HCT116 (cell line): Measurements from ENCODE around the gene IFNGR2. TPM values are rescaled to one million over a fixed set of nuclear protein-coding genes. Genes with fewer than 3 reads are reported as not detected.

Experiments used
- ATAC-seq: fragments of 200-7000 bp; cut with Tn5 transposase; 2 replicates; pipeline ENCODE4 v1.9.1; 2020; ENCODE audit warnings: mild to moderate bottlenecking, moderate library complexity
- BruUV-seq: library from RNA; stranded (reverse); fragments of 400-500 nt; replicated peaks from 2 replicates; lab custom pipeline; 2021; lab: Mats Ljungman, UMichigan
- CTCF ChIA-PET: fragments of 300-600 bp; sonication (Branson Sonifier 250); formaldehyde crosslinking; loops from one replicate; lab custom pipeline; 2021; ENCODE audit warnings: antibody characterized with exemption; lab: Charles Lee
- POLR2A ChIA-PET: fragments of 300-600, 350-600 bp; sonication (Branson Sonifier 250); formaldehyde crosslinking; loops from one replicate; lab custom pipeline; 2021; ENCODE audit warnings: antibody characterized with exemption; lab: Charles Lee
- RAD21 ChIA-PET, 2 experiments: fragments of 300-600 bp; sonication (Branson Sonifier 250); formaldehyde crosslinking; loops; one replicate each; lab custom pipeline; 2023; ENCODE audit warnings: low total read pairs in 2 of 2; ENCODE audit not compliant: uncharacterized antibody in 2 of 2, unreplicated experiment in 2 of 2, low non-redundant PET in 1 of 2; lab: Charles Lee
- DNase-seq: peaks from one replicate; pipeline ENCODE4 v3.0.0-alpha.2; 2010; ENCODE audit warnings: low read depth, low spot score
- H2AFZ ChIP-seq: fragments of 200-600 bp; shearing (Covaris generic), sonication (generic); 2 replicates; pipeline ENCODE4 v1.6.1; 2017; ENCODE audit warnings: low read depth, mixed run types, mixed read lengths, antibody characterized with exemption, low read length; ENCODE audit not compliant: poor library complexity, severe bottlenecking
- H3K27ac ChIP-seq: 2 replicates; pipeline ENCODE4 v1.5.1; 2012; ENCODE audit warnings: low read depth, low read length
- H3K27me3 ChIP-seq: fragments of 200-600 bp; sonication (generic); 2 replicates; pipeline ENCODE4 v1.6.1; 2016; ENCODE audit warnings: mixed run types, low read length, mixed read lengths; ENCODE audit not compliant: insufficient read depth
- H3K36me3 ChIP-seq, 2 experiments: fragments of 200-500 bp in 1 of 2; fragments of 200-600 bp in 1 of 2; sonication (Bioruptor generic) in 1 of 2; sonication (generic) in 1 of 2; 2 replicates each; pipeline versions ENCODE4 v1.5.1 to v1.6.1; 2014 to 2016; ENCODE audit warnings: low read length in 2 of 2, inconsistent platforms in 1 of 2, mixed read lengths in 1 of 2, mixed run types in 1 of 2; ENCODE audit not compliant: insufficient read depth in 2 of 2, control insufficient read depth in 1 of 2
- H3K4me1 ChIP-seq, 2 experiments: fragments of 200-600 bp in 1 of 2; sonication (generic) in 1 of 2; 2 replicates each; pipeline versions ENCODE4 v1.5.1 to v1.6.1; 2012 to 2017; ENCODE audit warnings: low read length in 2 of 2, inconsistent platforms in 1 of 2, mild to moderate bottlenecking in 1 of 2, mixed read lengths in 1 of 2, mixed run types in 1 of 2, moderate library complexity in 1 of 2; ENCODE audit not compliant: insufficient read depth in 2 of 2, control insufficient read depth in 1 of 2
- H3K4me2 ChIP-seq: fragments of 200-600 bp; sonication (generic); 2 replicates; pipeline ENCODE4 v1.6.1; 2017; ENCODE audit warnings: mixed run types, low read length, mixed read lengths
- H3K4me3 ChIP-seq, 2 experiments: fragments of 200-600 bp in 1 of 2; sonication (generic) in 1 of 2; replicated peaks in 1 of 2; 2 replicates each; pipeline ENCODE4 v1.5.1; 2011 to 2016; ENCODE audit warnings: low read length in 2 of 2, control low read depth in 1 of 2, low read depth in 1 of 2, mild to moderate bottlenecking in 1 of 2, mixed read lengths in 1 of 2, mixed run types in 1 of 2
- H3K79me2 ChIP-seq: fragments of 200-600 bp; sonication (generic); 2 replicates; pipeline ENCODE4 v1.6.1; 2017; ENCODE audit warnings: mild to moderate bottlenecking, mixed run types, low read length, moderate library complexity, mixed read lengths; ENCODE audit not compliant: insufficient read depth
- H3K9ac ChIP-seq: fragments of 200-600 bp; sonication (generic); 2 replicates; pipeline ENCODE4 v1.6.1; 2016; ENCODE audit warnings: low read length, mixed read lengths
- H3K9me2 ChIP-seq: fragments of 200-600 bp; sonication (generic), shearing (Covaris generic); 2 replicates; pipeline ENCODE4 v1.6.1; 2017; ENCODE audit warnings: mixed run types, mild to moderate bottlenecking, moderate library complexity; ENCODE audit not compliant: insufficient read depth
- H3K9me3 ChIP-seq, 2 experiments: fragments of 200-500 bp in 1 of 2; fragments of 200-600 bp in 1 of 2; sonication (Bioruptor generic) in 1 of 2; sonication (generic) in 1 of 2; 2 replicates each; pipeline ENCODE4 v1.6.1; 2014 to 2017; ENCODE audit warnings: low read length in 2 of 2, mixed read lengths in 2 of 2, inconsistent platforms in 1 of 2, low read depth in 1 of 2, mild to moderate bottlenecking in 1 of 2, mixed run types in 1 of 2, moderate library complexity in 1 of 2; ENCODE audit not compliant: control insufficient read depth in 1 of 2, insufficient read depth in 1 of 2
- H4K20me1 ChIP-seq: fragments of 200-600 bp; sonication (generic), shearing (Covaris generic); 2 replicates; pipeline ENCODE4 v1.6.1; 2017; ENCODE audit warnings: mixed run types, mild to moderate bottlenecking, moderate library complexity; ENCODE audit not compliant: insufficient read depth
- EGR1 ChIP-seq: IDR thresholded peaks from 2 replicates; pipeline ENCODE4 v1.6.1; 2012; ENCODE audit warnings: low read depth
- EZH2 ChIP-seq: fragments of 200-600 bp; sonication (generic); IDR thresholded peaks from 2 replicates; pipeline ENCODE4 v1.6.1; 2017; ENCODE audit warnings: antibody characterized with exemption, mixed run types
- RAD21 ChIP-seq: IDR thresholded peaks from 2 replicates; pipeline ENCODE4 v1.6.1; 2012; ENCODE audit warnings: low read depth, mild to moderate bottlenecking
- SIN3A ChIP-seq: IDR thresholded peaks from 2 replicates; pipeline ENCODE4 v1.6.1; 2012; ENCODE audit warnings: low read depth
- SP1 ChIP-seq: IDR thresholded peaks from 2 replicates; pipeline ENCODE4 v1.6.1; 2012; ENCODE audit warnings: low read depth
- SRF ChIP-seq: IDR thresholded peaks from 2 replicates; pipeline ENCODE4 v1.6.1; 2012; ENCODE audit warnings: low read depth
- ZFX ChIP-seq: fragments of 450-650 bp; IDR thresholded peaks from 2 replicates; pipeline ENCODE4 v1.6.1; 2017
- intact Hi-C: fragments of 100-400 bp; cut with micrococcal nuclease; formaldehyde crosslinking; loops from 2 replicates; pipeline ENCODE4 v1.10.0; 2022
- total RNA-seq: library from RNA; stranded (reverse); gene quantifications from one replicate; pipeline ENCODE4 v1.2.1, GENCODE V29; 2021; ENCODE audit not compliant: unreplicated experiment
- TF ChIP-seq, protein P1 (sequence below), 3 experiments: fragments of 200-600 bp in 1 of 3; sonication (generic) in 1 of 3; IDR thresholded peaks in 2 of 3; conservative IDR thresholded peaks in 1 of 3; 2 replicates each; pipeline ENCODE4 v1.5.1; 2012 to 2017; ENCODE audit warnings: low read depth in 2 of 3, low read length in 2 of 3, antibody characterized with exemption in 1 of 3, borderline replicate concordance in 1 of 3, control low read depth in 1 of 3, mild to moderate bottlenecking in 1 of 3, mixed read lengths in 1 of 3, mixed run types in 1 of 3, moderate library complexity in 1 of 3; ENCODE audit not compliant: insufficient read depth in 1 of 3
- TF ChIP-seq, protein P2 (sequence below): IDR thresholded peaks from 2 replicates; pipeline ENCODE4 v1.6.1; 2012; ENCODE audit warnings: low read depth

The IFNGR2 gene
- total RNA-seq, 1 experiment from 2014 or later: 44.6 TPM

DNA sequence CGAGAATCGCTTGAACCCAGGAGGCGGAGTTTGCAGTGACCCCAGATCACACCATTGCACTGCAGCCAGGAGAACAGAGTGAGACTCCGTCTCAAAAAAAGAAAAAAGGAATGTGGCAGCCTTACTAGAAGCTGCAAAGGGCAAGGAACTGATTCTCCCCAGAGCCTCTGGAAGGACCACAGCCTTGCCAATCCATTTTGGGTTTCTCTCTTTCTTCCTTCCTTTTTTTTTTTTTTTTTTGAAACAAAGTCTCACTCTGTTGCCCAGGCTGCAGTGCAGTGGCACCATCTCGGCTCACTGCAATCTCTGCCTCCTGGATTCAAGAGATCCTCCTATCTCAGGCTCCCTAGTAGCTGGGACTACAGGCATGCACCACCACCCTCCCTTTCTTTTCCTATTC lies 9.9 kb upstream of the IFNGR2 start:
- H3K27ac ChIP-seq: no peak overlapping the region
- ATAC-seq (no peak), DNase-seq (no peak)
- no peaks in the 10 kb centered on the region for H3K36me3 ChIP-seq
- H3K9me2 ChIP-seq: no peaks in the 10 kb centered on the region
- no peaks in the 10 kb centered on the region for H3K9me3 ChIP-seq
- ChIA-PET POLR2A (no interaction called here), CTCF (no interaction called here), RAD21 (no interaction called here)
- no peaks in the 10 kb centered on the region for H4K20me1 ChIP-seq
- H3K4me1 ChIP-seq: peaks cover 3 to 6% of the 10 kb centered on the region in 2 experiments; a peak in 2 of 4 replicates
- TF ChIP-seq SIN3A (no peak), RAD21 (no peak), EZH2 (no peak), EGR1 (no peak), SP1 (no peak), SRF (no peak), ZFX (no peak)
- TF ChIP-seq, protein P1, sequence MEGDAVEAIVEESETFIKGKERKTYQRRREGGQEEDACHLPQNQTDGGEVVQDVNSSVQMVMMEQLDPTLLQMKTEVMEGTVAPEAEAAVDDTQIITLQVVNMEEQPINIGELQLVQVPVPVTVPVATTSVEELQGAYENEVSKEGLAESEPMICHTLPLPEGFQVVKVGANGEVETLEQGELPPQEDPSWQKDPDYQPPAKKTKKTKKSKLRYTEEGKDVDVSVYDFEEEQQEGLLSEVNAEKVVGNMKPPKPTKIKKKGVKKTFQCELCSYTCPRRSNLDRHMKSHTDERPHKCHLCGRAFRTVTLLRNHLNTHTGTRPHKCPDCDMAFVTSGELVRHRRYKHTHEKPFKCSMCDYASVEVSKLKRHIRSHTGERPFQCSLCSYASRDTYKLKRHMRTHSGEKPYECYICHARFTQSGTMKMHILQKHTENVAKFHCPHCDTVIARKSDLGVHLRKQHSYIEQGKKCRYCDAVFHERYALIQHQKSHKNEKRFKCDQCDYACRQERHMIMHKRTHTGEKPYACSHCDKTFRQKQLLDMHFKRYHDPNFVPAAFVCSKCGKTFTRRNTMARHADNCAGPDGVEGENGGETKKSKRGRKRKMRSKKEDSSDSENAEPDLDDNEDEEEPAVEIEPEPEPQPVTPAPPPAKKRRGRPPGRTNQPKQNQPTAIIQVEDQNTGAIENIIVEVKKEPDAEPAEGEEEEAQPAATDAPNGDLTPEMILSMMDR (IDR thresholded peaks at IDR 0.05 in 2 of 3, conservative IDR thresholded peaks at IDR 0.05 in 1 of 3; ENCODE audit: borderline replicate concordance in 1 of 3, insufficient read depth in 1 of 3, low read depth in 2 of 3, low read length in 2 of 3): no peak
- TF ChIP-seq, protein P2, sequence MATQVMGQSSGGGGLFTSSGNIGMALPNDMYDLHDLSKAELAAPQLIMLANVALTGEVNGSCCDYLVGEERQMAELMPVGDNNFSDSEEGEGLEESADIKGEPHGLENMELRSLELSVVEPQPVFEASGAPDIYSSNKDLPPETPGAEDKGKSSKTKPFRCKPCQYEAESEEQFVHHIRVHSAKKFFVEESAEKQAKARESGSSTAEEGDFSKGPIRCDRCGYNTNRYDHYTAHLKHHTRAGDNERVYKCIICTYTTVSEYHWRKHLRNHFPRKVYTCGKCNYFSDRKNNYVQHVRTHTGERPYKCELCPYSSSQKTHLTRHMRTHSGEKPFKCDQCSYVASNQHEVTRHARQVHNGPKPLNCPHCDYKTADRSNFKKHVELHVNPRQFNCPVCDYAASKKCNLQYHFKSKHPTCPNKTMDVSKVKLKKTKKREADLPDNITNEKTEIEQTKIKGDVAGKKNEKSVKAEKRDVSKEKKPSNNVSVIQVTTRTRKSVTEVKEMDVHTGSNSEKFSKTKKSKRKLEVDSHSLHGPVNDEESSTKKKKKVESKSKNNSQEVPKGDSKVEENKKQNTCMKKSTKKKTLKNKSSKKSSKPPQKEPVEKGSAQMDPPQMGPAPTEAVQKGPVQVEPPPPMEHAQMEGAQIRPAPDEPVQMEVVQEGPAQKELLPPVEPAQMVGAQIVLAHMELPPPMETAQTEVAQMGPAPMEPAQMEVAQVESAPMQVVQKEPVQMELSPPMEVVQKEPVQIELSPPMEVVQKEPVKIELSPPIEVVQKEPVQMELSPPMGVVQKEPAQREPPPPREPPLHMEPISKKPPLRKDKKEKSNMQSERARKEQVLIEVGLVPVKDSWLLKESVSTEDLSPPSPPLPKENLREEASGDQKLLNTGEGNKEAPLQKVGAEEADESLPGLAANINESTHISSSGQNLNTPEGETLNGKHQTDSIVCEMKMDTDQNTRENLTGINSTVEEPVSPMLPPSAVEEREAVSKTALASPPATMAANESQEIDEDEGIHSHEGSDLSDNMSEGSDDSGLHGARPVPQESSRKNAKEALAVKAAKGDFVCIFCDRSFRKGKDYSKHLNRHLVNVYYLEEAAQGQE: no peak
- H3K79me2 ChIP-seq: no peaks in the 10 kb centered on the region
- H3K4me2 ChIP-seq: no peak overlapping the region
- no peak overlapping the region for H3K9ac ChIP-seq
- no peaks in the 10 kb centered on the region for H3K27me3 ChIP-seq
- H2AFZ ChIP-seq: no peak overlapping the region
- no TSS peak for BruUV-seq
- H3K4me3 ChIP-seq: no peak overlapping the region
- intact Hi-C loops: no loop called here
